GM19238 (cell line): Measurements from ENCODE around the gene SCARF1.

Source experiments
- DNase-seq: peaks from one replicate; pipeline ENCODE4 v3.0.0; 2011; ENCODE audit warnings: low spot score; ENCODE audit not compliant: insufficient read length

The SCARF1 gene

GRCh38 chr17:1627982-1628855 lies 17.3 kb downstream of the SCARF1 start, which contains the start of gene SLC43A2:
Gene SLC43A2 (minus strand): TSS chr17:1628834. CDS start chr17:1627874, 960 bp downstream.
- peak; percentile 97 for DNase-seq

- DNase-seq, result peak; percentile 67
Measured at GRCh38 chr17:1627182-1627981, 18.1 kb downstream of the SCARF1 start.

GRCh38 chr17:1626333-1626732 lies 19.2 kb downstream of the SCARF1 start:
- no peak for DNase-seq

- no peak for DNase-seq
Measured at GRCh38 chr17:1625581-1625980, 20.0 kb downstream of the SCARF1 start.

- DNase-seq, result no peak
Measured at GRCh38 chr17:1625053-1625452, 20.5 kb downstream of the SCARF1 start.

- no peak for DNase-seq
Measured at GRCh38 chr17:1624650-1625049, 20.9 kb downstream of the SCARF1 start.

GRCh38 chr17:1623057-1623630 lies 22.4 kb downstream of the SCARF1 start:
- no peak for DNase-seq

GRCh38 chr17:1621273-1621954 lies 24.1 kb downstream of the SCARF1 start:
- DNase-seq, result no peak

GRCh38 chr17:1620486-1620885 lies 25.0 kb downstream of the SCARF1 start:
- no peak for DNase-seq

GRCh38 chr17:1617620-1618174 lies 27.8 kb downstream of the SCARF1 start:
- no peak for DNase-seq

- DNase-seq, result no peak
Measured at GRCh38 chr17:1616101-1616500, 29.4 kb downstream of the SCARF1 start.

GRCh38 chr17:1612400-1612799 lies 33.1 kb downstream of the SCARF1 start:
- DNase-seq, result no peak

- no peak for DNase-seq
Measured at GRCh38 chr17:1611715-1612114, 33.8 kb downstream of the SCARF1 start.

- DNase-seq, result no peak
Measured at GRCh38 chr17:1608676-1609075, 36.9 kb downstream of the SCARF1 start.

GRCh38 chr17:1607971-1608320 lies 37.6 kb downstream of the SCARF1 start:
- DNase-seq, result no peak

GRCh38 chr17:1606352-1606985 lies 39.1 kb downstream of the SCARF1 start:
- no peak for DNase-seq

GRCh38 chr17:1605681-1606351 lies 39.7 kb downstream of the SCARF1 start:
- DNase-seq, result no peak

GRCh38 chr17:1604831-1605528 lies 40.6 kb downstream of the SCARF1 start:
- no peak for DNase-seq

GRCh38 chr17:1601571-1601970 lies 44.0 kb downstream of the SCARF1 start:
- DNase-seq, result no peak
